ENCODE data around the gene PIGR. TPM values are rescaled to one million over a fixed set of nuclear protein-coding genes. Genes with fewer than 3 reads are reported as not detected.

Gene PIGR
- total and polyA plus RNA-seq, 10 of the 15 experiments (the other 5 are each of a cell fraction or from before 2014, with no cell fraction given), result 0.96 to 7.6 (median 1.8) TPM

DNA sequence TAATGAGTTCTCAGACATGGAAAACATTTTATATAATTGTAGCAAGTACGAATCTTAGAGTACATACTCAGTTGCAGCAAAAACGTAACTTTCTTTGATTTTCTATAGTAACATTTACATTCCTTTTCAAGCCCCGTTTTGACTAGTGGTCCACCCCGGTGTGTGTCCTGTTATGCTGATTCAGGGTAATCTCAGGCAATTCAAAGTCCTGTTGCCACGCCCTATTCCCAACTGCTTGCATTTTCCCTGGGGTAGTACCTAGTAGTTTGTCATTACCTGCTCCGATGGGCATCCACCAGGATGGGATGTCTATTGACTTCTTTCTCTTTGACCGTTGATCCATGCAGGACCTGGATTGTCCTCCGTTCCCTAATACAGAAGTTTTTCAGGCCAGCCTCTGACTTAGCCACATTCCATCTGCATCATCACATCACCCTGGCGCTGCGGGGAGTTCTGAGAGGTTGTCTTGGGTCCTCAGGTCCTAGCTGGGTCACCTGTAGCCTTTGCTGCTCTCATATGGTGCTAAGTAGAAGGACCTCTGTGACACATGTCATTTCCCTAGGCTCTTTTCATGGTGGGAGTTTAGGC lies 39.0 kb upstream of the PIGR start:
- no TSS peak for BruUV-seq (replicated peaks)
- no peak overlapping the region for H3K4me2 ChIP-seq (ENCODE audit: control insufficient read depth, insufficient read depth)
- H3K27me3 ChIP-seq (replicated peaks in 1 of 2; ENCODE audit: control insufficient read depth in 2 of 2, insufficient read depth in 2 of 2, low read length in 1 of 2), result no peaks in the 10 kb centered on the region; a peak in 2 of 4 replicates
- CTCF ChIA-PET, result interaction anchor here (1.0 to 12.2 kb wide), 12 partner anchors 10 to 327 kb away, joined by 3 to 314 read pairs (median 7); no protein-coding TSS in a partner anchor
- no peaks in the 10 kb centered on the region for H3K9me3 ChIP-seq (replicated peaks; ENCODE audit: control insufficient read depth, insufficient read depth, low read length)
- no peak for FAIRE-seq
- TF ChIP-seq BRCA1 (IDR thresholded peaks at IDR 0.05; ENCODE audit: low read depth, low read length), result no peak
- TF ChIP-seq SMARCA5 (IDR thresholded peaks at IDR 0.05), result no peak
- TF ChIP-seq, protein P1, sequence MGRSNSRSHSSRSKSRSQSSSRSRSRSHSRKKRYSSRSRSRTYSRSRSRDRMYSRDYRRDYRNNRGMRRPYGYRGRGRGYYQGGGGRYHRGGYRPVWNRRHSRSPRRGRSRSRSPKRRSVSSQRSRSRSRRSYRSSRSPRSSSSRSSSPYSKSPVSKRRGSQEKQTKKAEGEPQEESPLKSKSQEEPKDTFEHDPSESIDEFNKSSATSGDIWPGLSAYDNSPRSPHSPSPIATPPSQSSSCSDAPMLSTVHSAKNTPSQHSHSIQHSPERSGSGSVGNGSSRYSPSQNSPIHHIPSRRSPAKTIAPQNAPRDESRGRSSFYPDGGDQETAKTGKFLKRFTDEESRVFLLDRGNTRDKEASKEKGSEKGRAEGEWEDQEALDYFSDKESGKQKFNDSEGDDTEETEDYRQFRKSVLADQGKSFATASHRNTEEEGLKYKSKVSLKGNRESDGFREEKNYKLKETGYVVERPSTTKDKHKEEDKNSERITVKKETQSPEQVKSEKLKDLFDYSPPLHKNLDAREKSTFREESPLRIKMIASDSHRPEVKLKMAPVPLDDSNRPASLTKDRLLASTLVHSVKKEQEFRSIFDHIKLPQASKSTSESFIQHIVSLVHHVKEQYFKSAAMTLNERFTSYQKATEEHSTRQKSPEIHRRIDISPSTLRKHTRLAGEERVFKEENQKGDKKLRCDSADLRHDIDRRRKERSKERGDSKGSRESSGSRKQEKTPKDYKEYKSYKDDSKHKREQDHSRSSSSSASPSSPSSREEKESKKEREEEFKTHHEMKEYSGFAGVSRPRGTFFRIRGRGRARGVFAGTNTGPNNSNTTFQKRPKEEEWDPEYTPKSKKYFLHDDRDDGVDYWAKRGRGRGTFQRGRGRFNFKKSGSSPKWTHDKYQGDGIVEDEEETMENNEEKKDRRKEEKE (IDR thresholded peaks at IDR 0.05), result no peak
- no peak for TF ChIP-seq JUNB (IDR thresholded peaks at IDR 0.05)
- no peak for TF ChIP-seq ATF7 (IDR thresholded peaks at IDR 0.05; ENCODE audit: low read depth)
- no peak for TF ChIP-seq HDGF (IDR thresholded peaks at IDR 0.05)
- TF ChIP-seq, protein P2, sequence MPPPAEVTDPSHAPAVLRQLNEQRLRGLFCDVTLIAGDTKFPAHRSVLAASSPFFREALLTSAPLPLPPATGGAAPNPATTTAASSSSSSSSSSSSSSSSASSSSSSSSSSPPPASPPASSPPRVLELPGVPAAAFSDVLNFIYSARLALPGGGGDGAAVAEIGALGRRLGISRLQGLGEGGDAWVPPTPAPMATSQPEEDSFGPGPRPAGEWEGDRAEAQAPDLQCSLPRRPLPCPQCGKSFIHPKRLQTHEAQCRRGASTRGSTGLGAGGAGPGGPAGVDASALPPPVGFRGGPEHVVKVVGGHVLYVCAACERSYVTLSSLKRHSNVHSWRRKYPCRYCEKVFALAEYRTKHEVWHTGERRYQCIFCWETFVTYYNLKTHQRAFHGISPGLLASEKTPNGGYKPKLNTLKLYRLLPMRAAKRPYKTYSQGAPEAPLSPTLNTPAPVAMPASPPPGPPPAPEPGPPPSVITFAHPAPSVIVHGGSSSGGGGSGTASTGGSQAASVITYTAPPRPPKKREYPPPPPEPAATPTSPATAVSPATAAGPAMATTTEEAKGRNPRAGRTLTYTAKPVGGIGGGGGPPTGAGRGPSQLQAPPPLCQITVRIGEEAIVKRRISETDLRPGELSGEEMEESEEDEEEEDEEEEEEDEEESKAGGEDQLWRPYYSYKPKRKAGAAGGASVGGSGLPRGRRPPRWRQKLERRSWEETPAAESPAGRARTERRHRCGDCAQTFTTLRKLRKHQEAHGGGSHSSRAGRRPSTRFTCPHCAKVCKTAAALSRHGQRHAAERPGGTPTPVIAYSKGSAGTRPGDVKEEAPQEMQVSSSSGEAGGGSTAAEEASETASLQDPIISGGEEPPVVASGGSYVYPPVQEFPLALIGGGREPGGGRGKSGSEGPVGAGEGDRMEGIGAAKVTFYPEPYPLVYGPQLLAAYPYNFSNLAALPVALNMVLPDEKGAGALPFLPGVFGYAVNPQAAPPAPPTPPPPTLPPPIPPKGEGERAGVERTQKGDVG (CRISPR knock-in tag; IDR thresholded peaks at IDR 0.05), result no peak
- TF ChIP-seq HDAC6 (IDR thresholded peaks at IDR 0.05; ENCODE audit: unreplicated experiment), result no peak
- TF ChIP-seq, protein P3, sequence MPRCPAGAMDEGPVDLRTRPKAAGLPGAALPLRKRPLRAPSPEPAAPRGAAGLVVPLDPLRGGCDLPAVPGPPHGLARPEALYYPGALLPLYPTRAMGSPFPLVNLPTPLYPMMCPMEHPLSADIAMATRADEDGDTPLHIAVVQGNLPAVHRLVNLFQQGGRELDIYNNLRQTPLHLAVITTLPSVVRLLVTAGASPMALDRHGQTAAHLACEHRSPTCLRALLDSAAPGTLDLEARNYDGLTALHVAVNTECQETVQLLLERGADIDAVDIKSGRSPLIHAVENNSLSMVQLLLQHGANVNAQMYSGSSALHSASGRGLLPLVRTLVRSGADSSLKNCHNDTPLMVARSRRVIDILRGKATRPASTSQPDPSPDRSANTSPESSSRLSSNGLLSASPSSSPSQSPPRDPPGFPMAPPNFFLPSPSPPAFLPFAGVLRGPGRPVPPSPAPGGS (IDR thresholded peaks at IDR 0.05; ENCODE audit: borderline replicate concordance, insufficient read depth, low read depth, low read length, poor library complexity, severe bottlenecking), result no peak
- ATAC-seq, result no peak
- no peak overlapping the region for H3K27ac ChIP-seq (ENCODE audit: control insufficient read depth, insufficient read depth)
- H4K20me1 ChIP-seq (ENCODE audit: control insufficient read depth, insufficient read depth), result no peaks in the 10 kb centered on the region
- H3K9ac ChIP-seq (ENCODE audit: control insufficient read depth, insufficient read depth, low read length), result no peak overlapping the region
- no peaks in the 10 kb centered on the region for H3K79me2 ChIP-seq (ENCODE audit: control insufficient read depth, insufficient read depth, low read length)
- RAD21 ChIA-PET (ENCODE audit: unreplicated experiment), result interaction anchor here (9.6 kb wide), 1 partner anchor 54 kb away, joined by 192 read pairs; no protein-coding TSS in a partner anchor
- SMC1A ChIA-PET (ENCODE audit: uncharacterized antibody, unreplicated experiment), result interaction anchor here (0.7 to 8.2 kb wide), 5 partner anchors 9 to 354 kb away, joined by 3 to 148 read pairs (median 3); no protein-coding TSS in a partner anchor
- no peak overlapping the region for H3K4me3 ChIP-seq
- in situ Hi-C loops (cut with MboI) (no loop called here), intact Hi-C loops (cut with micrococcal nuclease; ENCODE audit: unreplicated experiment) (no loop called here)
- H3K36me3 ChIP-seq (ENCODE audit: control insufficient read depth in 2 of 2, insufficient read depth in 2 of 2, low read length in 1 of 2), result no peaks in the 10 kb centered on the region
- POLR2A ChIA-PET, result interaction anchor here (0.6 kb wide), 2 partner anchors 249 to 312 kb away, joined by 3 read pairs; no protein-coding TSS in a partner anchor
- WGBS (ENCODE audit: insufficient coverage, insufficient replicate concordance, low lambda C conversion rate, missing lambda C conversion rate), result 38% methylated on average over 10 of the region's 10 CpGs
- DNase-seq (ENCODE audit: low read depth, low spot score), result no peak
- H2AFZ ChIP-seq (ENCODE audit: control insufficient read depth, low read depth, low read length), result no peak overlapping the region
- H3K4me1 ChIP-seq (ENCODE audit: control insufficient read depth, insufficient read depth, low read length), result no peaks in the 10 kb centered on the region
